ENCODE results near the gene RAPGEF2. TPM values are rescaled to one million over a fixed set of nuclear protein-coding genes. Genes with fewer than 3 reads are reported as not detected.
A peak's percentile ranks its signal among the peaks of the same experiment; 100 is the strongest.

RAPGEF2 gene
- total and polyA plus RNA-seq, 4 donors = 44.4 to 116 (median 66.0) TPM

DNA sequence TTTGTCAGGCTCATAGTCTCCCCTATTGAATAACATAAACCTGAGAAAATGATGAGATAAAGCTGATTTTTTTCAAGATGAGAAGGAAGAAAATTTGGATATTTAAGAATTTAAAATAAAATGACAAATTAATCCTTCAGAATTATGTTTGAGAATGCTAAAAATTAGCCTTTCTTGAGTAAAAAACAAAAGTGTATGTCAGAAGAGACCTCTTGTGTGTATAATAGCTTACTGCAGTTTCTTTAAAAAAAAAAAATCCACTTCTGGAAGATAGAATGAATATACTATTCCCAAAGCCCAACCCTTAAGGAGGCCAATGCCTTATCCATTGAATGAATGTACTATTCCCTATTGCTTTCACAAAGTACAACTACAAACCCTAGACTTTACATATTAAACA, 281.8 kb downstream of the RAPGEF2 start:
- Histone ChIP-seq H3K27ac (ENCODE audit: low read depth, low read length) (no peak overlapping the region), H3K4me3 (ENCODE audit: low read depth, low read length) (no peak overlapping the region), H3K27me3 (ENCODE audit: control insufficient read depth, insufficient read depth, low read length) (no peaks in the 10 kb centered on the region), H3K4me1 (ENCODE audit: control insufficient read depth, insufficient read depth, low read length) (no peaks in the 10 kb centered on the region), H3K9me3 (ENCODE audit: control insufficient read depth, insufficient read depth, low read length) (no peaks in the 10 kb centered on the region), H3K36me3 (ENCODE audit: control insufficient read depth, insufficient read depth, low read length) (no peaks in the 10 kb centered on the region)
- no peak for DNase-seq (ENCODE audit: low read depth in 4 of 6, low spot score in 6 of 6)

DNA sequence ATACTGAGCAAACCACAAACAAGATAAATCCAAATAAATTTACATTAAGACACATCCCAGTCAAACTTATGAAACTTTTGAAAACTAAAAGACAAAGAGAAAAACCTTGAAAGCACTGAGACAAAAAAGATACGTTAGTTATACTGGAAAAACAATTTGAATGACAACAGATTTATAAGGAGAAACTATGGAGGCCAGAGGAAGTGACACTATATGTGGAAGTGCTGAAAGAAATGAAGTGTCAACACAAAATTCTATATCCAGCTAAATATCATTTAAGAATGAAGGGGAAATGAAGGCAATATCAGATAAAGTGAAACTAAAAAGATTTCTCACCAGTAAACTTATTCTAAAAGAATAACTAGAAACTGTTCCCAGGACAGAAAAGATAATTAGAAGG, 283.7 kb downstream of the RAPGEF2 start:
- Histone ChIP-seq H3K27me3 (ENCODE audit: control insufficient read depth, insufficient read depth, low read length) (no peaks in the 10 kb centered on the region), H3K27ac (ENCODE audit: low read depth, low read length) (no peak overlapping the region), H3K36me3 (ENCODE audit: control insufficient read depth, insufficient read depth, low read length) (no peaks in the 10 kb centered on the region), H3K4me1 (ENCODE audit: control insufficient read depth, insufficient read depth, low read length) (no peaks in the 10 kb centered on the region), H3K9me3 (ENCODE audit: control insufficient read depth, insufficient read depth, low read length) (no peaks in the 10 kb centered on the region), H3K4me3 (ENCODE audit: low read depth, low read length) (no peak overlapping the region)
- no peak for DNase-seq (ENCODE audit: low read depth in 4 of 6, low spot score in 6 of 6)
- WGBS (ENCODE audit: insufficient coverage) = no CpG with 5 or more reads among the region's 1 CpG

DNA sequence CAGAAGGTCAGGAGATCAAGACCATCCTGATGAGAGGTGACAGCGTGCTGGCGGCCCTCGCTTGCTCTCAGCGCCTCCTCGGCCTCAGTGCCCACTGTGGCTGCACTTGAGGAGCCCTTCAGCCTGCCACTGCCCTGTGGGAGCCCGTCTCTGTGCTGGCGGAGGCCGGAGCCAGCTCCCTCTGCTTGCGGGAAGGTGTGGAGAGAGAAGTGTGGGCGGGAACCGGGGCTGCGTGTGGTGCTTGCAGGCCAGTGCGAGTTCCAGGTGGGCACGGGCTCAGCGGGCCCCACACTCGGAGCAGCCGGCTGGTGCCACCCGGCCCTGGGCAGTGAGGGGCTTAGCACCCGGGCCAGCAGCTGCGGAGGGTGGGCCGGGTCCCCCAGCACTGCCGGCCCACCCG, 286.9 kb downstream of the RAPGEF2 start:
- Histone ChIP-seq H3K4me3 (ENCODE audit: low read depth, low read length) (no peak overlapping the region), H3K36me3 (ENCODE audit: control insufficient read depth, insufficient read depth, low read length) (no peaks in the 10 kb centered on the region), H3K9me3 (ENCODE audit: control insufficient read depth, insufficient read depth, low read length) (no peaks in the 10 kb centered on the region), H3K27ac (ENCODE audit: low read depth, low read length) (no peak overlapping the region), H3K4me1 (ENCODE audit: control insufficient read depth, insufficient read depth, low read length) (no peaks in the 10 kb centered on the region), H3K27me3 (ENCODE audit: control insufficient read depth, insufficient read depth, low read length) (no peaks in the 10 kb centered on the region)
- WGBS (ENCODE audit: insufficient coverage) = 95% methylated on average over 18 of the region's 23 CpGs
- no peak for DNase-seq (ENCODE audit: low read depth in 4 of 6, low spot score in 6 of 6)

DNA sequence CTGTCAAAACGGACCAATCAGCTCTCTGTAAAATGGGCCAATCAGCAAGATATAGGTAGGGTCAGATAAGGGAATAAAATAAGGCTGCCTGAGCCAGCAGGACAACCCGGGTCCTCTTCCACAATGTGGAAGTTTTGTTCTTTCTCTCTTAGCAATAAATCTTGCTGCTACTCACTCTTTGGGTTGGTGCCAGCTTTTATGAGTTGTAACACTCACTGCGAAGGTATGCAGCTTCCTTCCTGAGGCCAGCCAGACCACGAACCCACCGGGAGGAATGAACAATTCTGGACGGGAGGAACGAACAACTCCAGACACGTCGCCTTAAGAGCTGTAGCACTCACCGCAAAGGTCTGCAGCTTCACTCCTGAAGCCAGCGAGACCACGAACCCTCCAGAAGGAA, 287.8 kb downstream of the RAPGEF2 start:
- Histone ChIP-seq H3K9me3 (ENCODE audit: control insufficient read depth, insufficient read depth, low read length) (no peaks in the 10 kb centered on the region), H3K36me3 (ENCODE audit: control insufficient read depth, insufficient read depth, low read length) (no peaks in the 10 kb centered on the region), H3K27ac (ENCODE audit: low read depth, low read length) (no peak overlapping the region), H3K27me3 (ENCODE audit: control insufficient read depth, insufficient read depth, low read length) (no peaks in the 10 kb centered on the region), H3K4me3 (ENCODE audit: low read depth, low read length) (no peak overlapping the region), H3K4me1 (ENCODE audit: control insufficient read depth, insufficient read depth, low read length) (no peaks in the 10 kb centered on the region)
- DNase-seq (ENCODE audit: low read depth in 4 of 6, low spot score in 6 of 6) = no peak
- 87% methylated on average over 11 of the region's 12 CpGs for WGBS (ENCODE audit: insufficient coverage)

DNA sequence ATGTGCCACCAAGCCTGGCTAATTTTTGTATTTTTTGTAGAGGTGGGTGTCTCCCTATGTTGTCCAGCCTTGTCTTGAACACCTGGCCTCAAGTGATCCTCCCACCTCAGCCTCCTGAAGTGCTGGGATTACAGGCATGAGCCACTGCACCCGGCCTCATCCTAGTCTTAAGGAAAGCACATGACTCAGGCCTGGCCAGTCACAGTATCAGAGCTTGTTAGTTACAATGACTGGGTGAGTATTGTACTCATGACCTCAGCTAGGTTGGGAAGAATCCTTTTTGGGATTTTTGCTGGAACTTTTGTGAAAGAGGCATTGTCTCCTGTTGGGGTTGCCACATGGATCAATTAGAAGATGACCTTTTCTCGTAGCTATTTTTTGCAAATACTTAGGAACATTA, 292.8 kb downstream of the RAPGEF2 start:
- H3K27me3 ChIP-seq (ENCODE audit: control insufficient read depth, insufficient read depth, low read length) = no peaks in the 10 kb centered on the region
- no peak for DNase-seq (ENCODE audit: low read depth in 4 of 6, low spot score in 6 of 6)
- H3K4me1 ChIP-seq (ENCODE audit: control insufficient read depth, insufficient read depth, low read length) = no peaks in the 10 kb centered on the region
- H3K4me3 ChIP-seq (ENCODE audit: low read depth, low read length) = no peak overlapping the region
- 75% methylated on average over 1 of the region's 2 CpGs for WGBS (ENCODE audit: insufficient coverage)
- H3K36me3 ChIP-seq (ENCODE audit: control insufficient read depth, insufficient read depth, low read length) = no peaks in the 10 kb centered on the region
- H3K9me3 ChIP-seq (ENCODE audit: control insufficient read depth, insufficient read depth, low read length) = no peaks in the 10 kb centered on the region
- H3K27ac ChIP-seq (ENCODE audit: low read depth, low read length) = no peak overlapping the region

DNA sequence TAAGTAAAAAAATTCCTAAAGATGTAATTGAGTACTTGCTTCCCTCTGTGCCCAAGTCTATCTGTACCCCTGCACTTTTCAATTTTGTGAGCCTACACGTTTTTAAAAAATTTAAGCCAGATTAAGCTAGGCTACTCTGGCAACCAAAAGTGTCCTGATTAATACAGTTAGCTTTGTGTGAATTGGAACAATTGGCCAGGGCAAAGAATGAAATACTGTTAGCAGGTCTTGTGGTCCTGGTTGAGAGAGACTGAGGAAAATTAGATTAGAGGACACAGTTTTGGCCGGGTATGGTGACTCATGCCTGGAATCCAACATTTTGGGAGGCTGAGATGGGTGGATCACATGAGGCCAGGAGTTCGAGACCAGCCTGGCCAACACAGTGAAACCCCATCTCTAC, 293.3 kb downstream of the RAPGEF2 start:
- DNase-seq (ENCODE audit: low read depth in 4 of 6, low spot score in 6 of 6) = no peak
- Histone ChIP-seq H3K27me3 (ENCODE audit: control insufficient read depth, insufficient read depth, low read length) (no peaks in the 10 kb centered on the region), H3K4me3 (ENCODE audit: low read depth, low read length) (no peak overlapping the region), H3K9me3 (ENCODE audit: control insufficient read depth, insufficient read depth, low read length) (no peaks in the 10 kb centered on the region), H3K36me3 (ENCODE audit: control insufficient read depth, insufficient read depth, low read length) (no peaks in the 10 kb centered on the region), H3K27ac (ENCODE audit: low read depth, low read length) (no peak overlapping the region), H3K4me1 (ENCODE audit: control insufficient read depth, insufficient read depth, low read length) (peaks cover 2% of the 10 kb centered on the region)
- WGBS (ENCODE audit: insufficient coverage) = no CpG with 5 or more reads among the region's 3 CpGs

DNA sequence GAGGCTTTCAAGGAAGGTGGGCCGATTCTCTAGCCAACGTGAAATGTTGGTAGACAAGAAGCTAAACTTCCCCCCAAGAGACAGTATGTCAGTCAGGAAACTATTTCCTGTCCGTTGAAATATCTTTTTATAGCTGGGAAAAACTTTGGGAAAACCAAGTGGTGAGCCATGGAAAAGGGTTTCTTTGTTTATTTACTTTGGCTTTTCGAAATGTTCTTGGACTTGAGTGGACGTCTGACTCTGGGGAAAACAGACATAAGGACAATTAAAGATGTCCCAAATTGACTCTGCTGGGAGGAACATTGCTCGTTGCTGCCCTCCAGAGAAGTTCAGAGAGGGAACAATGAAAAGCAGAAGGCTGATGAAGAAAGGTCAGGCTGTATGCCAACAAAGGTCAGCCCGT, 295.4 kb downstream of the RAPGEF2 start:
- Histone ChIP-seq H3K9me3 (ENCODE audit: control insufficient read depth, insufficient read depth, low read length) (no peaks in the 10 kb centered on the region), H3K4me3 (ENCODE audit: low read depth, low read length) (no peak overlapping the region), H3K27me3 (ENCODE audit: control insufficient read depth, insufficient read depth, low read length) (no peaks in the 10 kb centered on the region), H3K36me3 (ENCODE audit: control insufficient read depth, insufficient read depth, low read length) (no peaks in the 10 kb centered on the region), H3K4me1 (ENCODE audit: control insufficient read depth, insufficient read depth, low read length) (peaks cover 3% of the 10 kb centered on the region), H3K27ac (ENCODE audit: low read depth, low read length) (no peak overlapping the region)
- no peak for DNase-seq (ENCODE audit: low read depth in 4 of 6, low spot score in 6 of 6)
- WGBS (ENCODE audit: insufficient coverage) = 66% methylated on average over 5 of the region's 7 CpGs

DNA sequence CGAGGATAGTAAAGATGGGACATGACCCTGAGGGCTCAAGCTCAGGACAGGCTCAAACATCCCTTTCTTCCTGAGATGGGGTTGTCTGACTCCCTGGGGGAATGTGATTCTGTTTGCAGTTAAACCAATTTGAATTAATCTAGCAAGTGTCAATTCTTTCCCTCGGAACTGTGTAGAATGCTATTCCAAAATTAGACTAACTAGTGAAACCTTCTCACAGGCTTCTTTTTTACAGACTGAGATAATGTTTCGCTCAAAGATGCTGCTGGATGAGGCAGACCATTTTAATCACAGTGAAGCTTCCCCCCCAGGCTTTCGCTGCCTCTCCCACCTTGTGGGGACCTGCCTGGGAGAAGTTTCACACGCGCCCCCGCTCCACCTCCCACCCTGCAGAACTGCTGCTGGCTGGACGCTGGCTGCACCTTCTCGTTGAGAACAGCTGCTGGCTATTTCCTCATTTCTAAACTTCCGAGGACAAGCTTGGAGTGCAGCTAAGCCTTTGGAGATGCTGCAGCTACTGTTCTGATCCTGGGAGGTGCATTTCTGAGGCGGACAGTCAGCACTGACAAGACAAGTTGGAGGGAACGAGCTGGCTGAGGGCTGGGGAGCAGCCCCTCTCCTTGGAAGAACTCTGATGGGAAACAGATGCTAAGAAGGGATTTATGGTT, 297.8 kb downstream of the RAPGEF2 start:
- Histone ChIP-seq H3K4me3 (ENCODE audit: low read depth, low read length) (no peak overlapping the region), H3K36me3 (ENCODE audit: control insufficient read depth, insufficient read depth, low read length) (no peaks in the 10 kb centered on the region), H3K4me1 (ENCODE audit: control insufficient read depth, insufficient read depth, low read length) (peaks cover 3% of the 10 kb centered on the region), H3K9me3 (ENCODE audit: control insufficient read depth, insufficient read depth, low read length) (no peaks in the 10 kb centered on the region), H3K27me3 (ENCODE audit: control insufficient read depth, insufficient read depth, low read length) (no peaks in the 10 kb centered on the region), H3K27ac (ENCODE audit: low read depth, low read length) (no peak overlapping the region)
- peak in 1 of 6 donors; percentile 8 for DNase-seq (ENCODE audit: low read depth in 4 of 6, low spot score in 6 of 6)
- WGBS (ENCODE audit: insufficient coverage) = 64% methylated on average over 11 of the region's 12 CpGs

DNA sequence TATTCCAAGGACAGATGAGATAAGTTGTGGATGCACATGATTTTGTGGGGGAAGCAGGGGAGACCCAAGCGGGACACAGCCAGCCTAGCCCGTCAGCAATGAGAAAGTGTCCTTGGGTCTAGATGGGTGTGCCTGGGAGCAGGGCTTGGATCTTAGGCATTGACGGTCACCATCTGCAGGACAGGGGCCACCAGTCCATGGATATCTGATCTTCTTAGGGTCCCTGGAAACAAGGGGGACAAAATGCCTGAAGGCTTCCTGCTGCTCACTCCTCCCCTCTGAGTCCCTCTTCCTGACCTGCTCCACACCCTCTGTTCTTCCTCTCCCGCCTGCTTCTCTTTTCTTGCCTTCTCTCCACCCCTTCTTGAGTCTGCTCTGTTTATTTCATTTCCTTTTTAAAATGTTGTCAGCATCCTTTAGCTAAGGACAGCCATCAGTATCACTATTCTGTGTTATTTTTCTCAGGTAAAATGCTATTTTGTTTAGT, 298.4 kb downstream of the RAPGEF2 start:
- Histone ChIP-seq H3K9me3 (ENCODE audit: control insufficient read depth, insufficient read depth, low read length) (no peaks in the 10 kb centered on the region), H3K4me3 (ENCODE audit: low read depth, low read length) (no peak overlapping the region), H3K27ac (ENCODE audit: low read depth, low read length) (no peak overlapping the region), H3K36me3 (ENCODE audit: control insufficient read depth, insufficient read depth, low read length) (no peaks in the 10 kb centered on the region), H3K4me1 (ENCODE audit: control insufficient read depth, insufficient read depth, low read length) (peaks cover 3% of the 10 kb centered on the region), H3K27me3 (ENCODE audit: control insufficient read depth, insufficient read depth, low read length) (no peaks in the 10 kb centered on the region)
- WGBS (ENCODE audit: insufficient coverage) = 89% methylated on average over 4 of the region's 4 CpGs
- DNase-seq (ENCODE audit: low read depth in 4 of 6, low spot score in 6 of 6) = no peak

DNA sequence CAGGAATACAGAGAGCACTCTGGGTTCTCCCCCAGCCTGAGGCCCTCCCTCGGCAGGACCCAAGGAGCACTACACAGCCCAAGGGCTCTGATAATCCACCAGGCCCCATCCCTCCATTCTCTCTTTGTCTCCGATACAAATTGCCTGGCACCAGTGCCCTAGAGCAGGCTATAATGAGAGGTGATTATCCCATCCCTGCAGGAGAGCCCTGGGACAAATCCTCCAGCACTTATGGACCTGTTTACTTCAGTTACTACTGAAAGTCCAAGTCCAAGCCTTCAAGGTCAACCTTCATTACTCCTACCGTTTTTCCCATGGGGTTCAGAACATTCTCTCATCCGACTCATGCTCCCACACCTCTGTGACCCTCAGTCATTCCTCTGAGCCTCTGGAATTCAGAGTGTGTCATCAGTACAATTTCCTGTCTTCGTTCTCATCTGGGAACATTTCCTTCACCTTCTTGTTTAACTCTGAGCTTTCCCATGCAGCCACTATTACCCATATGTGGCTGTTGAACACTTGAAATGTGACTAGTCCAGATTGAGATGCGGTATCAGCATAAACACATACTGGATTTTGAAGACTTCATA, 299.0 kb downstream of the RAPGEF2 start:
- no peaks in the 10 kb centered on the region for H3K9me3 ChIP-seq (ENCODE audit: control insufficient read depth, insufficient read depth, low read length)
- no peaks in the 10 kb centered on the region for H3K27me3 ChIP-seq (ENCODE audit: control insufficient read depth, insufficient read depth, low read length)
- no peak for DNase-seq (ENCODE audit: low read depth in 4 of 6, low spot score in 6 of 6)
- 60% methylated on average over 4 of the region's 6 CpGs for WGBS (ENCODE audit: insufficient coverage)
- H3K4me1 ChIP-seq (ENCODE audit: control insufficient read depth, insufficient read depth, low read length) = peaks cover 3% of the 10 kb centered on the region
- H3K4me3 ChIP-seq (ENCODE audit: low read depth, low read length) = no peak overlapping the region
- H3K36me3 ChIP-seq (ENCODE audit: control insufficient read depth, insufficient read depth, low read length) = no peaks in the 10 kb centered on the region
- H3K27ac ChIP-seq (ENCODE audit: low read depth, low read length) = no peak overlapping the region
